SK-N-MC (cell line): ENCODE measurements around the gene TRIP6.

Experiments
- EZH2 ChIP-seq: fragments of 200-600 bp; sonication (generic); IDR thresholded peaks from one replicate; pipeline ENCODE4 v1.6.1; 2017; ENCODE audit warnings: antibody characterized with exemption
- FOXP2 ChIP-seq: optimal IDR thresholded peaks from 2 replicates; pipeline ENCODE3; 2011; ENCODE audit warnings: mild to moderate bottlenecking, moderate library complexity; ENCODE audit not compliant: insufficient read depth; ENCODE audit errors: extremely low read length, control extremely low read depth
- POLR2AphosphoS5 ChIP-seq: IDR thresholded peaks from 2 replicates; pipeline ENCODE4 v1.6.1; 2012; ENCODE audit warnings: mild to moderate bottlenecking, low read depth, low read length, borderline replicate concordance

DNA sequence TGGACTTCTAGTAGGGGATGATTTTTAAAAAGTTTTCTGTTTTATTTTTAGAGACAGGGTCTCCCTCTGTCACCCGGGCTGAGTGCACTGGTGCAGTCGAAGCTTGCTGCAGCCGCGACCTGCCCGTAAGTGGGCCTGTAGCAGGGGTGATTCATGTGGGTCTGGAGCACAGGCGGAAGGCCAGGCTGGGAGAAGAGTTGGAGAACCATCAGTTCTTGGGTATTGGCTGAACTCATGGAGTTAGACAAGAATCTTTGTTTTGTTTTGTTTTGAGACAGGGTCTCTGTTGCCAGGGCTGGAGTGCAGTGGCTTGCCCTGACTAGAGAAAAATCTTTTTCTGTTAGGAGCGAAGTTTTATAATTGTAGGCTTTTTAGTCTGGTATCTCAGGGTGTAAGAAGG lies 13.5 kb downstream of the TRIP6 start:
- no peak for TF ChIP-seq POLR2AphosphoS5
- no peak for TF ChIP-seq EZH2
- TF ChIP-seq FOXP2: no peak
